ENCODE results near the gene RSPO1.
"Not testable (repeated sequence)": the region's sequence is repeated elsewhere in the genome, so short reads cannot be mapped to it uniquely, and the experiment has no call there.

Gene RSPO1

DNA sequence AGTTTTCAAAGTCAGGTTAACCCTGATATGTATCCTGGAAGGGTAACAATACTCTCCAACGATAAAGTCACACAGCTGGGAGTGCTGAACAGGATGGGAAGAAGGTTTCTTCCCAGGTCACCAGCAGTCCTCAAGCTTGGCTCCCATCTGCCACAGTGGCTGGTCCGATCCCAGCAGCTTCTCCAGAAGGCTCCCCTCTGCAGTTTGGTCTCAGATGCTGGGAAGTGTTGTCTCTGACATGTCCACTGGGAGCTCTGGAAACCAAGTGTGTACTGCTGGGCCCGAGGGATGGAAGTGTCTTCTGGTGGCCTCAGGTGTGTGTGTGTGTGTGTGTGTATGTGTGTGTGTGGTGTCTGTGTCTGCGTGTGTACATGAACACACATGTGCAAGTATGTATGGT, 22.5 kb downstream of the RSPO1 start:
- DNase-seq, result no peak

DNA sequence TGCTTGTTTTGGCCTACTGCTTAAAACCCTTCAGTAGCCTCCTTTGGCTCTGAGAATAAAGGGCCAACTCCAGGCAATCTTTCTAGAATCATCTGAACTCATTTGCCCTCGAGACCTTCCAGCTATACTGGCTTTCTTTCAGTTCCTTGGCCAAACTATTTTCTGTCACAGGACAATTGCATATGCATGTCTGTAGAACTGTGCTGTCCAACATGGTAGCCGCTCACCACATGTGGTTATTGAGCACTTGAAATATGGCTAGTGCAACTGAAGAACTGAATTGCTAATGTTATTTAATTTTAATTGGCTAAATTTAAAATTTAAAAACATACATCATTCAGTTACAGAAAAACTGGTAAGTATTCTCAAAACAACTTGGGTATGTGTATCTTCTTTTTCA, 24.7 kb downstream of the RSPO1 start:
- DNase-seq, result no peak

GRCh38 chr1:37609002-37609401, 25.7 kb downstream of the RSPO1 start:
- no peak for DNase-seq

- DNase-seq, result no peak
Observed at GRCh38 chr1:37606481-37607263, 28.0 kb downstream of the RSPO1 start.

DNA sequence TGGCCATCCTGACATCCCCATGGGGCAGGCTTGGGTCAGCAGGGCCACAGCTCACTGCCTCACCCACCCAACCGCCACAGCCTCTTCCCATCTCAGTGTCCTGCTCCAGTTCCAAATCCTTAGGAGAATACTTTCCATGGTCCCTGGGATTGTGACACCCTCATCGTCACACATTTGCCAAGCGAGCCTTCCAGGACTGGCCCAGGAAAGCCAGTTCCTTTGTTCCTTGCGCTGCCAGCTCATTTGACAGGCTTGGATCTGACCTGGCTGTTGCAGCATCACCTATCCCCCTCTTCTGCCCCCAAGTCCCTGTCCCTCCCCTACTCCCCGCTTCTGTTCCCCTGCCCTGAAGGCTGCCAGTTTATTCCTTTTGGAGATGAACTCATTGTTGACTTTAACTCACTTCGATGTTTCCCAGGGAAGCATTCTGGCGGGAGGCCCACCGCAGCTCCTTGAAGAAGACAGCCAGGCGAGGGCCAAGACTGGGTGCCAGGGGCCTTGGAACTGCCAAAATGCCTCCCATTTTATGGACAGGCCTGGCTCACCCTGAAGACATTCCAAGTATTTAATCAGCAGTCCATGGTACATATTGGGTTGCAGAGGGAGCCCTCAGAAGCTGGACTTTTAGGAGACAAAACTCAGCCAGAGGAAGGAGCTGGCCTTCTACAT, 28.8 kb downstream of the RSPO1 start:
- DNase-seq, result no peak

GRCh38 chr1:37605061-37605650, 29.5 kb downstream of the RSPO1 start:
- no peak for DNase-seq

DNA sequence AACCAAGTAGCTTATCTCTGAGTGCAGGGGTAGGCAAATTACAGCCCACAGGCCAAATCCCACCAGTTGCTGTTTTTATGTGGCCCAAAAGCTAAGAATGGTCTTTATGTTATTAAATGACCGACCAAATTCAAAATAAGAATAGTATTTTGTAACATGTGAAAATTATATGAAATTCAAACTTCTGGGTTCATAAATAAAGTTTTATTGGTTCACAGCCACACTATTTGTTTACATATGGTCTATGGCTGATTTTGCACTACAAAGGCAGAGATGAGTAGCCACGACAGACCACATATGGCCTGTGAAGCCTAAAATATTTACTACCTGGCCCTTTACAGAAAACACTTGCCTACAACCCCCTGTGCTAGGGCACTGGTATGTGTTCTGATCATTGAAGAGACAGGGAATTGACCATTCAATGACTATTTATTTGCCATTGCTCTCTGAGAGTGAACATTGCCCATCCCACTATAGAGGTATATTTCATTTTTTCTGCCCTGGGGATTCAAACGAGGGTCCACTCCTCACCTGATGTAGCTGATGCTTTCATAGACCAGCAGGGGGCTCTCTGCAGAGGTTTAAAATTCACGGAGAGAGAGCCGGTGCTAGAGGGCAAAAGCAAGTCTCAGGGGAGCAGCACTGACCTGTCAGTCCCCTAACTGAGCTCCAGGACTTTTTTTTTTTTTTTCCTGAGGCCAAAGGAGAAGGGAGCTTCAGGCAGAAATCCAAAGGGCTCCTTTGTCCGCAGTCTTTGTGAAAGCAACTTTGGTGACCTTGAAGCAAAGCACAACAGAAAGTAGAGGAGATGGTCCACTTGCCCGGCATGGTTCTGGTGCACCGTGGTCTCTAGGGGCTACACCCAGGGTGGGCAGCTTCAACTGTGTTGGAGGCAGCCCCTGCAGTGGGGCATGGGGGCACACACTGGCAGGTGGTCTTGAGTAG, 31.7 kb downstream of the RSPO1 start:
- peak; percentile 29 for DNase-seq

DNA sequence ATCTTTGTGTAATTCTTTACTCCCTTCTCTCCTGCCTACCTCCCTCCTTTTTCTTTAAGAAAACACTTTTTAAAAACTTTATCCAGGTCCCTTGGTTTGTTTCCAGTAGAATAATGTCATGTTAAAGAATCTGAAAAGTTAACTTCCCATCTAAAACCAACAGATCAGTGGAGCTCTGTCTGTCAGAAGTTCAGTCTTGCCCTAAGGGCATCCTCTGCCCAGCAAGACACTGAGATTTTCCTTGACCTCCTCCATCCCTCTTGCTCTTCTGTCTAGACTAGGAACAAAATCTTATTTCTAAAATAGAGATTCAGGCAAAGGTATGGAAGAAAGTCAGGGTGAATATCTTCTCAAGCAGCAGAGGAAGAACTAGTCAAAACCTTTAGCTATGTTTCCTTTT, 33.3 kb downstream of the RSPO1 start:
- no peak for DNase-seq

- DNase-seq, result no peak
Observed at GRCh38 chr1:37599940-37600339, 34.8 kb downstream of the RSPO1 start.

DNA sequence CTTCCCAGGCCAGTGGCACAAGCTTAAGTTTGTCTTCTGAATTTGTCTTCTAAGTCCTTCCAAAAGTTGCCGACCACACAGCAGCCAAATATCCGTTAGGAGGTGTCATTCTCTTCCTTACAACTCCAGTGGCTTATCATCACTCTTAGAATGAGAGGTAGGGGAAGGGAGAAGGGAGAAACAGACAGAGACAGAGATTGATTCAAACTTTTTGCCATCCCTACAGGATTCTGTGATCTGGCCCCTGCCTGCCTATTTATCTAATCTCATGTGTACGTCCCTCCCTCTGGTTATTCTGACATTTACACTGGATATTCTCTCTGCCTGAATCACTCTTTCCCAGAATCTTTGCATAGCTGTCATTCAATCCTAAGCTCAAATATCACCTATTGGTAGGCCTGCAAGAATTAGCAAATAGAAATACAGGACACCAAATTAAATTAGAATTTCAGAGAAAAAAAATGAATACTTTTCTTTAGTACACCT, 38.5 kb downstream of the RSPO1 start:
- DNase-seq, result no peak

GRCh38 chr1:37595440-37596181, 39.1 kb downstream of the RSPO1 start, which contains the start of gene GNL2:
GNL2 (minus strand) TSS chr1:37595937; CDS start chr1:37595822, 115 bp downstream.
- DNase-seq, result peak; percentile 93

DNA sequence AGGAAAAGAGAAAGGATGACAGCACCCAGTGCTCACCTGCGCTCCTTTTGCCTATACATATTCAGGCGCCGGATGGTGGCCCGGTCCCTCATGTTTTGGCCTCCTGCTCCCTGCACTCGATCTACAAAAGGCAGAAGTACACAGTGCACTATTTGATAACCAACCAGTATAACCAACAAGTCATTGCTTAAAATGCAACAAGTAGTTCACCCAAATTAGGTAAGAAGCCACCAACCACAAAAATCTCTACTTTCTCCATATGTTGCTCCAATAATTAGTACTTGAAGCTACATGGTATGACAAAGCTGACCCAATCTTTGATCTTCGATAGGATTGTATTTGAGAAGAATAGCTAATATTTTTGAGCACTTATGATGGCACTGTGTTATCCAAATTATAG, 41.0 kb downstream of the RSPO1 start:
- no peak for DNase-seq

DNA sequence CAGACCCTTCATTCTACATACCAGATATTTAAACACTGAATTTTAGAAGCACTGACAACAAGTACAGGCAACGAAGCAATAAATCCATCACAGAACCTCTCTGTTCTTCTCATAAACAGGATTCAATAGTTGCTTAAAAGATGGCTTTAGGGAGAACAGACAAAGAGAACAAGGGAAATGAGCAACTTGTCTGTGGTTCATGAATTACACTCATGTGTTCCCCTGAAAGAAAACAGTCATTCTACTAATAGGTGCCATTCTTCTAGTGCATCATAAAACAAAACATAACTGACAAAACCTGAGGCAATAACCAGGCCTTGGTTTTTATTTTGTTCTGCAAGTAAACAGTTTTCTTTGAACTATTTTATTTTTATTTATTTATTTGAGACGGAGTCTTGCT, 45.8 kb downstream of the RSPO1 start:
- no peak for DNase-seq

DNA sequence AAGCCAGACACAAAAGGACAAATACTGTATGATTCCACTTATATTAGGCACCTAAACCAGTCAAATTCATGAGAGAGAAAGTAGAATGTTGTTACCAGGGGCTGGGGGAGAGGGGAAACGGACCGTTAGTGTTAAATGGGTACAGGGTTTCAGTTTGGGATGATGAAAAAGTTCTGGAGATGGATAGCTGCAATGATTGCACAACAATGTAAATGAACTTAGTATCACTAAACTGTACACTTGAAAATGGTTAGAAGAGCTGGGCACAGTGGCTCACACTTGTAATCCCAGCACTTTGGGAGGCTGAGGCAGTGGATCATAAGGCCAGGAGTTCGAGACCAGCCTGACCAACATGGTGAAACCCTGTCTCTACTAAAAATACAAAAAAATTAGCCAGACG, 50.1 kb downstream of the RSPO1 start:
- not testable (repeated sequence) for DNase-seq

DNA sequence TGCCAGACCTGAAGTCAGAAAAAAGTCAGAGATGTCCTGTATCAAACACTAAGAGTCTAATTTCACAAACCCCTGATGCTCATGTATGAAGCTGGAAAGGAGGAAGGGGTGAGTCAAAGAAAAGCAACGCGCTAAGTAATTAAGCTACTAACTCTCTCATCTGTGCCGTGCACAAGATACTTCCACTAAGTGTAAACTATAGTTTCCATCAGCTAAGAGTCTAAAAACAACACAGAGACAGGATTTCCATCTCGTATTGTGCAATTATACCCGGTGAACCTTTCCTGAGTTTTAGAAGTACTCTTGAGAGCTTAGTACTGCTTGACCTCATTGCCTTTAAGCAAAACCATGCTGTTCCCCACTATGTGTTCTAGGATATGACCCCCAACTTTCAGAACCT, 59.0 kb downstream of the RSPO1 start:
- DNase-seq, result no peak

DNA sequence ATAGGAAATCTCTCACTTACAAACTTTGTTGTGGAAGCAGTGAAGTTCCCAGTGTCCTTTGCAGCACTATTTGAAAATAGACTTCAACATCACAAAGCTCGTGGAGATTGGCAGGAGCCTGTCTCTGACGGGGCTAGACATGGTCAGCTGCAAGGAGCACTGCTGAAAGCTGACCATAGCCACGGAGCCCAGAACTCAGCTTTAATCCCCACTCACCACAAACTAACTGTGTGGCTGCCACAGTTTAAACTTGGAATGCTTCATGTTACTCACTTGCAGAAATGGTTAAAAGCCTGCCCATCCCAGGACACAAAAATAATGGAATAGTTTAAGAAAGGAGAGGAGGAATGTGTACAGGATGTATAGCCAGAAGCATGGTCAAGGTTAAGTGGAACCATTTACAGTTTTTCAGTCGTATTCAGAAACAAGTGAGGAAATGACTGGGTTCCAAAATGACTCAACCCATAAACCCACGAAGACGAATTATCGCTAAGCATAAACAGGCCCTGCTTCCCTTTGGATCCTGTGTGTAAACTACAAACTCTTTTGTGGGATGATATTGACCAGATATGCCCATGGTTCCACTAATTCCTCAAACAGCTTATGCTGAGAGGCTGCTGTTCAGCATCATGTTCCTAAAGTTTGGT, 59.7 kb downstream of the RSPO1 start:
- no peak for DNase-seq

GRCh38 chr1:37570528-37571334, 64.0 kb downstream of the RSPO1 start:
- DNase-seq, result no peak

DNA sequence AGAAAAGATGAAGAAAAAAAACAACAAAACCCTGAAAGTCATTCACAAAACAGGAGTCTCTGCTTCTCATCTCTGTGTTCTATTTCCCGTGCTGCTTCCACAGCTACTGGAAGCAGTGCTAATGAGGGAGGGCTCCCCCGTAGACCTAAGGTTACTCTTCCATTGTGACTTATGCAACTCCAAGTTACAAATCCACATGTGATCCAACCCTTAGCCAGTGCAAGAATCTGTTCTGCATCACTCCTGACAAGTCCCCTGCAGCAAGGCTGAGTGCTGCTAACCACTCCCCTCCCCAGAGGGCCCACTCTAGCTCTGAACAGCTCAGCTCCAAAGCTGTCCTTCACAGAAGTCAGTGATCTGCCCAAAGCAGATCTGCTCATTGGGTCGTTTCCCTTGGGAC, 67.7 kb downstream of the RSPO1 start:
- no peak for DNase-seq

GRCh38 chr1:37564892-37565291, 69.8 kb downstream of the RSPO1 start:
- DNase-seq, result no peak

DNA sequence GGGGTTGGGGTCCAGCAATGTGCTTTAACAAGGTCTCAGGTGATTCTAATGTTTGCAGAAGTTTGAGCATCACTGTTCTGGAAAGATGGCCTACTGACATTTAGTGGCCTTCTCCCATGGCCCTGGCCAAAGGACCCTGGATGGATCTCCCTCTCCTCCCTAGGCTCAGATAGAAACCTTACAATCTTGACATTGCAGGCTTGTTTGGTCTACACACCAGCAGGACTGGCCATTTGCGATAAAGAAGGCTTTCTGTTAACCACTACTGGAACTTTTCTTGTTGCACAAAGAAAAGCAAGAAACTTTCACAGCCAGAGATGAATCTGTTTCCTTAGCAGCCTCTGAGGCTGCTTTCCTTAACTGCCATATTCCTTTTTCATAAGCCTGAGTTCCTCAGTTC, 71.7 kb downstream of the RSPO1 start:
- DNase-seq, result no peak
